LoVo (cell line): ENCODE data around the gene PLA2G2F.

Experiments used
- DNase-seq: peaks from one replicate; pipeline ENCODE4 v3.0.0-alpha.2; 2016; ENCODE audit warnings: low spot score

Gene PLA2G2F

DNA sequence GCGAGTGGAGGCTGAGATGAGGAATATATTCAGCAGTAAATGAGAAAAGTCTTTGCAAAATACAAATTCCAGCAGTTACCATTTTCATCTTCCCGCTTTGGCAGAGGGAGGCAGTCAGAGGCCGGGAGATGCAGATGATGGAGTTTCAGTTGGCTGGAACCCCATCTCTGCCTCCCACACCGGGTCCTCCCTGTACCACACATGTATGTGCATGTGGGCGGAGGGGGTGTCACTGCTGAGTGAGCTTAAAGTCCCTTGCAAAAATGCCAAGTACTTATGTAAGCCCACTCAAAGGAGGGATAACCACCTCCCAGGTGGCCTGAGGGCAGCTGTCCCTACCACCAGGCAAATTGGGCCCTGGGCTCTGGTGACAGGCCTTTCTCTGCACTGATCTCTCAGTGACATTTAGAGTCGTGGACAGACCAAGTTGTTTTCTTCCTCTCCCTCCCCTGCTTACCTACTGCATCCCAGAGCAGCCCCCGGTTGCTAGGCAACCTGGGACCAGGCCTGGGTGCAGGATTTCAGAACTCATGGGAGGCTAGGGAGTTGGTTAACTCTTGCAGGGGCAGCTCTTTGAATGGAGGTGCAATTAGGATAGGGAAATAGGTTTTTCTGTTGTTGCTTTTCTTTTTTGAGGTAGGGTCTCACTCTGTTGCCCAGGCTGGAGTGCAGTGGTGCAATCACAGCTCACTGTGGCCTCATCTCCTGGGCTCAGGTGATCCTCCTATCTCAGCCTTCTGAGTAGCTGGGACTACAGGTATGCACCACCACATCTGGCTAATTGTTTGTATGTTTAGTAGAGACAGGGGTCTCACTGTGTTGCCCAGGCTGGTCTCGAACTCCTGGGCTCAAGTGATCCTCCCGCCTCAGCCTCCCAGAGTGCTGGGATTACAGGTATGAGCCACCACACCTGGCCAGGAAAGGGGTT, 29.7 kb downstream of the PLA2G2F start:
- DNase-seq, result no peak

DNA sequence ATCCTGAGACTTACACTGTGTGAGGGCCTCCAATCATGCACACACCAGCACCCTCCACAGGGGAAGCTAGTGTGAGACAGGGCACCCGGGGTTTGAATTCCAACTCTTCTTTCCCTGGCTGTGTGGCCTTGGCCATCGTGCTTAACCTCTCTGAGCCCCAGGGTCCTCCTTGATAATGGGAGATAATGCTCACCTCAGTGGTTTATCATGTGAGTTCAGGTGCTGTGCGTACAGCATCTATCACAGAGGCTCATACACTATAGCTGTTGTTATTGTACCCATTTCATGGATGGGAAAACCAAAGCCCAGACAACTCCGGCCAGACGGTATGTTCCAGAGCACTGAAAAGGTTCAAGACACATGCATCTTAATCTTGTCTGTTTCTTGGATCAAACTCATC, 30.8 kb downstream of the PLA2G2F start:
- no peak for DNase-seq

DNA sequence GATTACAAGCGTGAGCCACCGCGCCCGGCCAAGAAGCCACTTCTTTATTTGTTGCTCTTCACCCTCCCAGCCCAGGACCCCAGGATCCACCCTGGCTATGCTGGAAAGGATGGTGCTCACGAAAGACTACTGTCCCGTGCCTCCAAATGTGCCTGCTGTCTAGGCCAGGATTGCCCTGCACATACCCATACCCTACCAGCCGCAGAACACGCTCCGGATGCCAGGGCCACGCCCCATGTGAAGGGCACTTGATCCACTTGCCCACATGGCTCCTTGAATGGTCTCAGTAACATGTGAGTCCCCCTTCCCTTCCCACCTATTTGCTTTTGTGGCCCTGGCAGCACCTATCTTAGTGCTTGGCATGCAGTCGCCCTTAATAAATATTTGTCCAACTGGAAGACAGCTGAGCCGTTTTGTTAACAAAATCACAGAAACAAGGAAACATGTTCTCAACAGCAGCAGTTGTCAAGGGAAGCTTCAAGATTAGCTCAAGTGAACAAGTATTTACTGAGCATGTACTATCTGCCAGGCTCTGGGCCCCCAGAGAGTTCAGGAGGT, 33.0 kb downstream of the PLA2G2F start:
- no peak for DNase-seq

DNA sequence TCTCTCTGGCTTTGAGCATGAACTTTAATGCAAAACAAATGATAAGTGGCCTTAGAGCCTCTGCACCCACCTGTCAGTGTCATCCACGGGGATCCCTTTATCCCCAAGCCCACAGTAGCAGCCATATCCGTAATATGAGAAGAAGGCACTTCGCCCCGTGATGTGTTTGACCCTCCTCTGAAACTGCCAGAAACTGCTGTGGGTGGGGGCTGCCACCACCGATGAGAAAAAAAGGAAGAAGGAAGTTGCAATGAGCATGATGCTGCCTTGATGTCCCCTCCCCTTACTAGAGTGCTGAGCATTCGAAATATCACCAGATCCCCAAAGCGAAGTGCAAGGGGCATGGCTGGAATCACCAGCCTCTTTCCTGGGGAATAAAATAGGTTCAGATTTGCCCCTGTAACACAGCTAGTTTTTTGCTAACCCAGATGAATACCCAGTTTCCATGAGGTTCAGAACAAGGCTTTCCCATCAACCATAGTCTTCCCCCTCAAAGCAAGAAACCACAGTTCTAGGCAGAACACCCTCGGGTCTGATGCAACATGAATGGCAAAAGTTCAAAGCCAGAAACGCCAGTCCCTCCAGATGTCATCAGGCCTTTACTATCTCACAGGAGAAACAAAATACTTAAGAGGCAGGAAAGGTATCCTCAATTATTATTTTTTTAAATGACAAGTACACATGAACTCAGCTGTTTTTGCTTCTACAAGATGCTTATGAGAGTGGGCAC, 36.0 kb downstream of the PLA2G2F start:
- DNase-seq, result no peak

DNA sequence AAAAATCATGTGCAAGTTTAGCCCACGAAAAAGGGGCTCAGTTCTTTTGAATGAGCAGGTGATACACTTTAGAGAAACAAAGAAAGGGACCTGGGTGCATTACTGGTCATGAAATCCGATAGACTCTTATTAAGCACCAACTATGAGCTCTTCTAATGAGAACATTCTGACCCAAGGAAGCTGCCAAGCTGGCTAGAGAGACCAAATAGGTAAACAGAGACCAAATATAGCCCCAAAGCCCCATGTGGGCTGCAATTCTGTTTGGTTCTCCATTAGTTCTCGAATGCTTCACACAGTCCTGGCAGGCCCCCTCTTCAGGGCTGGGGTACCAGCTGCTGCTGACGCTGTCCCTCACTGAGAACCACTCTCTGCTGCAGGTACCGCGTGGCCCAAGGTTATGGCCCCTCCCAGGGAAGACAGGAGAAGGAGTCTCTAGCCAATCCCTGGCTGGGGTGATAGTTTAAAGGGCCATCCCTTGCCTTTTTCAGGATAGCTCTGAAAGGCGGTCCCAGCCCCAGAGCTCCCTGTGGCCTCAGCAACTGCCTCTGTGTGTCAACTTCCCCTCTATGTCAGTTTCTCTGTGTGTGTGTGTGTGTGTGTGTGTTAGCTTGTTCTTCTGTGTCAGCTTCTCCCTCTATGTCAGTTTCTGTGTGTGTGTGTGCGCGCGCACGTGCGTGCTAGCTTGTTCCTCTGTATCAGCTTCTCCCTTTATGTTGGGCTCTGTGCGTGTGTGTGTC, 39.7 kb downstream of the PLA2G2F start:
- no peak for DNase-seq

DNA sequence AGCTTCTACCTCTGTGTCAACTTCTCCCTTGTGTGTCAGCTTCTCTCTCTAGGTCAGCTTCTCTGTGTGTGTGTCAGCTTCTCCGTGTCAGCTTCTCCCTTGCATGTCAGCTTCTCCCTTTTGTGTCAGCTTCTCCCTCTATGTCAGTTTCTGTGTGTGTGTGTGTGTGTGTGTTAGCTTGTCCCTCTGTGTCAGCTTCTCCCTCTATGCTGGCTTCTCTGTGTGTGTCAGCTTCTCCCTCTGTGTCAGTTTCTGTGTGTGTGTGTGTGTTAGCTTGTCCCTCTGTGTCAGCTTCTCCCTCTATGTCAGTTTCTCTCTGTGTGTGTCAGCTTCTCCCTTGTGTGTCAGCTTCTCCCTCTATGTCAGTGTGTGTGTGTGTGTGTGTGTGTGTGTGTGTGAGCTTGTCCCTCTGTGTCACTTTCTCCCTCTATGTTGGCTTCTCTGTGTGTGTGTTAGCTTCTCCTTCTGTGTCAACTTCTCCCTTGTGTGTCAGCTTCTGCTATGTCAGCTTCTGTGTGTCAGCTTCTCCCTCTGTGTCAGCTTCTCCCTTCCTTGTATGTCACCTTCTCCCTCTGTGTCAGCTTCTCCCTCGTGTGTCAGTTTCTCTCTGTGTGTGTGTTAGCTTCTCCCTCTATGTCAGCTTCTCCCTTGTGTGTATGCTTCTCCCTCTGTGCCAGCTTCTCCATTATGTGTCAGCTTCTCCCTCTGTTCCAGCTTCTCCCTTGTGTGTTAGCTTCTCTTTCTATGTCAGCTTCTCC, 40.4 kb downstream of the PLA2G2F start:
- DNase-seq, result no peak

DNA sequence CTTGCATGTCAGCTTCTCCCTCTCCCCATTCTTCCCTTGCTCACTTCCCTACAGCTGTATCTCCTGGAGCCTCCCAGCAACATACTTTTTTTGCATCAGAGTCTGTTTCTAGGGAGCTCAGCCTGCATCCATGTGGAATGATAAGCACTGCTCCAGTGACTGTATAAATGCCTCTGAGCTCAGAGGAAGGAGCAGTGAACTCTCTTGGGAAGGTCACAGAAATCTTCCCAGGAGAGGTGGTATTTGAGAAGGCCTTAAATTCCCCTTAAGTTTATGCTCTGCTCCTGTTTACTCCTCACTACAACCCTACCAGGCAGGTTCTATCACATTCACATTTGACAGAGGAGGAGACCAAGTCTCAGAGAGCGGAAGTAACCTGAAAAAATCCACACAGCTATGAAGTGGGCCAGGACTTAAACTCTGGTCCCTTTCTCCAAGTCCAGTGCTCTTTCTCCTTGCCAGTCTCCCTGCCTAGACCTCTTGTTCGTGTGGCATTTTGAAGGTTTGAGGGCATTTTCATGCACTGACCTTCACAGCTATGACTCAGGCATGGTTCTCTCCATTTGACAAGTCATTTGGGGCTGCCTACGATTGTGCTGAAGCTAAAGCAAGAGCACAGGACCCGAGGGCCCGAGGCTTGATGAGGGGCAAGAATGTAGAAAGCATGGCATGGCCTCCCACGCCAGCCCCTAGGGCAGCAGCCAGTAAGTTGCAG, 41.2 kb downstream of the PLA2G2F start:
- DNase-seq, result no peak

DNA sequence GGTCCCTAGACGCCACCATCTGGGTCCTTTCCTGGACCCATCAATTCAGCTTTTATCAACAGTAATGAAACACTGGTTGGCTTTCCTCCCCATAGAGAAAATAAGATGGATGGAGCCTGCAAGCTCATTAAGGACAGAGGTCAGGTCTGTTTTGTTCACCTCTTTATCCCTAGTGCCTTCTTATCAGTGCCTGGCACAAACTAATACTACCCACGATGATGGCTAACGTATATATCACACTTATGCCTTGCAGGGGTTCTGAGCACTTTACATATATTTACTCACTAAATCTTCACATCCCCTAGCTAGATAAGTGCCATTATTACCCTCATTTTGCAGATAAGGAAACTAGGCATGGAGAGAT, 41.7 kb downstream of the PLA2G2F start:
- DNase-seq, result no peak

DNA sequence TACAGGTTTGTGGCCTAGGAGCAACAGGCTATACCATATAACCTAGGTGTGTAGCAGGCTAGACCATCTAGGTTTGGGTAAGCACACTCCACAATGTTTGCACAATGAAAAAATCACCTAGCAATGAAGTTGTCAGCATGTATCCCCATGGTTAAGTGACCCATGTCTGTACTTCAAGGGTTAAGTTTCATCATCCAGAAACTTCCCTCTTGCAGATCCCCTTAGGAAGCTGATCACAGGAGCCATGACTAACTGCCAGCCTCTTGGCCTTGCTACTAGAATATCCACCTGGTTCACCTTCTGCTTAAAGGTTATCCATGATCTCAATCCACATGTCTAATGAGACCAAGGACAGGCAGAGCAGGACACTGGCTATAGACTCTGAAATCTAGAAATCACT, 43.3 kb downstream of the PLA2G2F start:
- no peak for DNase-seq

DNA sequence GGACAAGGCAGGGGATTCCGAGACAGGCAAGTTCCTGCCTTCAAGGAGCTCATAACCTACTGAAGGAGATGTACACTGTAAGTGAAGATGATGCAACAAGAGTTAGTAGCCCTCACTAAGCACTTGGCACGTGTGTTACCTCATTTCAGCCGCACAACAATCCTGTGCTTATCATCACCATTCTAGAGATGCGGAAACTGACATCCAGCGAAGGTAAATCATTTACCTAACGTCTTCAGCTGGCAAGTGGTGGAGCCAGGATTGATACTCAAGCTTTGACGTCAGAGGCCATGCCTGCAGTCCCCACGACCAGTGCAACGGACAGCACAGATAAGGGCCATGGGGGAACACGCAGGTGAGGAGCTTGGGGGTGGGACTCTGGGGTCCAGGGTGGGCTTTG, 43.9 kb downstream of the PLA2G2F start:
- DNase-seq, result no peak

DNA sequence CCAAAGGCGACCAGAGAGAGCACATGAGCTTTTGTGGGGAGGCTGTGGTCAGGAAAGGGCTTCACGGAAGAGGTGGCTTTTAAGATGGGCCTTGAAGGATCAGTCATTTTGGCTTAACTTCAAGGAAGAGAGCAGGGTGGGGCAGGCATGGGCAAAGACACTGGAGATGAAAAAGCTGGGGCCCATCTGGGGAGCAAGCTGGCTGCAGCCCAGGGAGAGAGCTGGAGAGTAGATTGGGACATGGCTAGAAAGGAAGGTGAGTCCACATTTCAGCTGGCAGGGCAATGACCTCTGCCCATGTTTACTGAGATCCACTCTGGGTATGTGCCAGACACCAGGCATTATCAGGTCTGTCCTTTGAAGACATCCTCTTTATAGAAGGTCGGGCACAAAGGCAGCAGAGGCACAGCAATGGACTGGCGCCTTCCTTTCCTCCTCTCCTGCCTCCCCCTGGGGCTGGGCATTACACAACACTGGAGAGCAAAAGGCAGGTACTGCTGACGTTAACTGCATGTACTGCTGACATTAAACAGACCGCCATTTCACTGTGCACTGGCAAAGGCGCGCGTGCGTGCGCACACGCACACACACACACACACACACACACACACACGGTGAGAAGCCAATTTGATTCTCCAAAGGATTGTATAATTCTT, 44.6 kb downstream of the PLA2G2F start:
- no peak for DNase-seq

DNA sequence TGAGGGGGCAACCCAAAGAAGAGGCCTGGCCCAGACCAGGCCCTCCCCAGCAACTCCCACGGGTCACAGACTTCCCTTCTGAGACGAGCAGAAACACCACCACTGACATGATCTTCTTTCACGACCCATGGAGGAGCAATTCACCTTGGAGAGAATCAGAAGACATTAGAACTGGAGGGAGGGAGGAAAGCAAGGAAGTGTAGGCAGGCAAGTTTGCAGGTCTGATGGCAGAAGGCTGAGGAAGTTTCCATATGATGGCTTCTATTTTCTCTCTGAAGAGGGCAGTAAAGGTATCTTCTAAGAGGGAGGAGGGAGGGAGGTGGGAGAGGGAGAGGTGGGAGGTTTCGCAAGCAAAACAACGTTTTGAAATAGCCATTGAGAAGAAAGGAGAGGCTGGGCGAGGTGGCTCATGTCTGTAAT, 45.4 kb downstream of the PLA2G2F start:
- no peak for DNase-seq

DNA sequence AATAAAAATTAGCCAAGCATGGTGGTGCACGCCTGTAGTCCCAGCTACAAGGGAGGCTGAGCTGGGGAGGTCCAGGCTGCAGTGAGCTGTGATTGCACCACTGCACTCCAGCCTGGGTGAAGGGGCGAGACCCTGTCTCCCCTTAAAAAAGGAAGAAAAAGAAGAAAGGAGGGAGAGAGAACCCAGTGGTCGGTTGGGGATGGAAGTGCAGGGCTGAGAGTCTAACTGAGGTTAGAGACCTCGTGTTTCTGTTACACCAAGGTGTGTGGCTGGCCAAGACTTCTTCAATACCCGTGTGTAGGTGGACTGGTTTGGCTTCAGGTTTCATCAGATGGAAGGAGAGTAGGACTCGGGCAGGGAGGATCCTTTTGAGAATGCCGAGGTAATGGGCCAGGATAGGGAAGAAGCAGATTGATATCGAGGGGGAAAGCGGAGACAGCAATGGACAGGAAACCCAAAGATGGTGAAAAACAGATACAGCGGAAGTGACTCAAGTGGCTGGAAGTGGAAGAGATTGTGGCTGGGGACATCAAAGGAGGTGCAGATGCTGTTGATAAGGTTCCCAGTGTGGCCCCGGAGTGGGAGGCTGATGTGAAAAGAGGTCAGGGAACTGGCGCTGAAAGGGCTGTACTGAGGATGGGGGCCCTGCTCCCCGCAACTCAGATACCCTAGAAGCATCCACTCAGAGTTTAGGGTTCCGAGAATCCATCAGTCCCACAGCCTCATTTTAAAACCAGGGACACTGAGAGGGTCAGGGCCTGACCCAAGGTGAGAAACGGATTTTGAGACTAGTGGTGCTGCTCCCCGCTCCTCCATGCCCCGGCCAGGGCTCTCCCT, 46.1 kb downstream of the PLA2G2F start:
- no peak for DNase-seq

DNA sequence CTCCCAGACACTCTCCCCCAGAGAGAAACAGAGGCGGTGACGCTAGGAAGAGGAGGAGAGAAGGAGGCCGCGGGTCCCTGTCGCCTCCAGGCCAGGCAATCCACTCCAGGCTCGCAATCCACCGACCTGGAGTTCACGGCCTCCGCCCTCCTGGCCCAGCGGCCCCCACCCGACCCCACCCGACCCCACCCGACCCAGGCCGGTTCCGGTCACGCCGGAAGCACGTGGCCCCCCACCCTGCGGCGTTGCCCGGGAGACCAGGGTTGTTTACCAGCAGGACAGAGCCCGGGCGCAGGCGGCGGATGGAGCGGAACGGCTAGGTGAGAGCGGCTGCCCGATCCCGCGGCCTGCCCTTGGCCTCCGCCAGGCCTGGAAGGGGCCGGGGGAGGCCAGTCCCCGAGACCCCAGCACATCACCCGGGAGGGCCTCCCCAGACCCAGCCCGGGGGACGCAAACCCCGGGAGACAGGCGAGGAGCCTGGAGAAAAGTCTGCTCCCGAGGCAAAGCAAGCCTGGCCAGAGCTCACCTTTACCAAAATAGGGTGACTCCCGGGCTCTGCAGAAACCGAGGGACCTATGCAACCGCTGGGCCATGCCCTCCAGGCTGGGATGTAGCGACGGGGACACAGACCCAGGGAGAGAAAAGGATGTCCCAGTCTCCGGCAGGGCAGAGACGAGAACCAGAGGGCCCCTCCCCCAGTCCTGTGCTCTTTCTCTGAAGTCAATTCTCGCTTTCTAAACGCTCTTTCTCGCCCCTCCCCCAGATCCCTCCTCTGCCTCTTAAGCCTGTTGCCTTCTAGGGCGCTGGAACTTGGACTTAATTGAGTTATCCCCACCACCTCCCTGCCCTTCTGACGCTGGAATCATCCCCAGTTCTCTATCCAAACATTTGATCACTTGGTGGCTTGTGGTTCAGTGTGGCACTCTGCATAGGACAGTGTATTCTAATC, 47.0 kb downstream of the PLA2G2F start, which contains the start of the genes PLA2G2C and UBXN10:
PLA2G2C (minus strand) TSS at position 685 of the 949 bp plus-strand sequence. CDS start 9,155 bp downstream, outside the sequence.
UBXN10 (plus strand) TSS at position 263 of the 949 bp plus-strand sequence. CDS start 4,466 bp downstream, outside the sequence.
- DNase-seq, result no peak

DNA sequence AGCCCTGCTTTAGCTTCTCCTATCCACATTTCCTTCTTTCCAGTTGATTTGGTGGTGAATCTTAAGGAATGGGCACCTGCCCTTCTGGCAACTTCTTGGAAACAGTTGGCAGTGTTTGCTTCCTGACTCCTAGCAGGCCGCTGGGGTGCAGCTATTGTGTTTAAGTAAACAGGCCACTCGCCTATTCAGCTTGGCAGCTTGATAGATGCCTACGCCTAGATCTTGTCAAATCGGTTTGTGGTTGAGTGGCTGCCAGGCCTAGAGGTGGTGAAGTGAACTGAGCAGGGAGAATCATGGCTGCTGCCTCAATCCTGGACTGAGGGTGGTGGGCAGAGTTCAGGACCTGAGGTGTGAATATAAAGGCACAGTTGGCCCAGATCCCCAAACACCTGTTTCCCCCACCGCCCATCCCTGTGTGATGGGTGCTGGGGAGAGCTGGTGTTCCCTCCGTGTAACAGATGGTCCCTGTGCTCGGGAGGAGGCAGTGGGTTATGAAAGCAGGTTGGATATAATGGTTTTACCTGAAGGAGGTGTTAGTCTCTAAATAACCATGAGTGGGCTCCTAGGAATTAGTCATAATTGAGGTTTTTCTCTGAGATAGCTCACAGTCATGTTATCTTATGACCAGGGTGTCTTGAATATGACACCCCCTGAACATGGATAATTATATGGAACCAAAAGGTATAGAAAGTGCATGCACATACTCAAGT, 48.1 kb downstream of the PLA2G2F start:
- no peak for DNase-seq

DNA sequence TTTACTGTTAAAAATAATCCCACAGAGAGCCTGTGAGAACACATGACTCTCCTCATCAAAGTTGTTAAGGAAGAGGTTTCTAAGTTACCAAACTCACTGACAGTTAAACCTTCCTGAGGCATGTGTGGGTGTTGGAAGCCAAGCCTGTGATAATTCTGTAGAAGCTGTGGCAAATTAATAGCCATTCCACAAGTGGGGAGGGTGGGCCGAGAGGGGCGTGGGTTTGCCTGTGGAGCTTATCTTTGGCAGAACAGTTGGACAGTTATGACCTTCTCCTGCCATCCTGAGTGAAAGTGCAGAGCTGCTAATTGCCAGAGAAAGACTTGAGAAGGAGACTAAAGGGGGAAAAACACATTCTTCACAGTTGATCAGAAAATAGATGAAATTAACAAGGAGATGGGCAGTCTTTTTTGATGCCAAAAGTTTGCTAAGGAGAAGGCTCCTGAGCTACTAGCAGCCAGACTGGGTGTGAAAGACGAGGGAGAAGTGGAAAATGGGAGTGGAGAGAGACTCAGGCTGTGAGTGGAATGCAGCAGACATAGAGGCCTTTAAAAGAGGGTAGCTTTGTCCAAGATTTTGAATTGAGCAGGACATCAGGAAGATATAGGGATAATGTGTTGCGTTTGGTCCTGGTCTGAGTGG, 48.8 kb downstream of the PLA2G2F start:
- no peak for DNase-seq

DNA sequence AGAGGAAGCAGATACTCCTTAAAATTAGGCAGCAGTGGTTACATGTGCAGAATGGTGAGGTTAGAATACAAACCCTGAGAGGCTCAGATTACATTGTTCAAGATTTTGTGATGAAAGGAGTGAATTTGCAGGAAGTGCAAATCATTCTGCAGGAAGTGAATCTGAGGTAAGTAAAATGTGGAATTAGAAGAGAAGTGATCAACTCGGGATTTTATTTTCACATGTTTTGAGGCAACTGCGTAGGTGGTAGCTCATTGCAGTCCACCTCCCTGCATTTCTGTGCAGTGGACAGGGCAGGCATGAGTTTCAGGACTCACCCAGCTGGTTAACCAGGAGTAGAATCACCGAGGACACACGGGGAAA, 49.3 kb downstream of the PLA2G2F start:
- no peak for DNase-seq
